ENCODE data around the gene PTGER2.

DNA sequence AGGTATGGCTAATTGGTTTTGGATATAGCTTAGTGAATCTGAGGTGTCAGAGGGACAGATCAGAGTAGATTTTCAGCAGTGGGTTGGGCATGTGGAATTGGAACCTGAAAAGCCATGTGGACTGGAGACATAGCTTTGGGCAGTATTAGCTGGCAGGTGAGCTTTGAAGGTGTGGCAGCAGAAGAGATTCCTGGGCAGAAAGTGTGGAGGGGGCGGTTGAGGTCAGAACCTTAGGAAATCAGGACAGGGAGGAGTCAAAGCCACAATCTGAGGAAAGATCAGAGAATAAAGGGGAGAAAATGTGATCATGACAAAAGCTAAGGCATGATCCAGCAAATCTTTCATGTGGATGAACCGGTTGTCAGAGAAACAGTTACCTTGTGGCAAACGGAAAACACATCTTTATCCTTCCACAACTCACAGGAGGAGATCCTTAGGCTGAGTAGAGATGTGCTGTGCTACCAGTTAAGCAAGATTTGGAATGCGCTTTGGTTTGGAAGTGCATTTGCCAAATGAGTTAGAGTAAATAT lies 56.4 kb downstream of the PTGER2 start:
- no peak for TF ChIP-seq POLR2AphosphoS5 (IDR thresholded peaks at IDR 0.05)
- TF ChIP-seq, protein P1, sequence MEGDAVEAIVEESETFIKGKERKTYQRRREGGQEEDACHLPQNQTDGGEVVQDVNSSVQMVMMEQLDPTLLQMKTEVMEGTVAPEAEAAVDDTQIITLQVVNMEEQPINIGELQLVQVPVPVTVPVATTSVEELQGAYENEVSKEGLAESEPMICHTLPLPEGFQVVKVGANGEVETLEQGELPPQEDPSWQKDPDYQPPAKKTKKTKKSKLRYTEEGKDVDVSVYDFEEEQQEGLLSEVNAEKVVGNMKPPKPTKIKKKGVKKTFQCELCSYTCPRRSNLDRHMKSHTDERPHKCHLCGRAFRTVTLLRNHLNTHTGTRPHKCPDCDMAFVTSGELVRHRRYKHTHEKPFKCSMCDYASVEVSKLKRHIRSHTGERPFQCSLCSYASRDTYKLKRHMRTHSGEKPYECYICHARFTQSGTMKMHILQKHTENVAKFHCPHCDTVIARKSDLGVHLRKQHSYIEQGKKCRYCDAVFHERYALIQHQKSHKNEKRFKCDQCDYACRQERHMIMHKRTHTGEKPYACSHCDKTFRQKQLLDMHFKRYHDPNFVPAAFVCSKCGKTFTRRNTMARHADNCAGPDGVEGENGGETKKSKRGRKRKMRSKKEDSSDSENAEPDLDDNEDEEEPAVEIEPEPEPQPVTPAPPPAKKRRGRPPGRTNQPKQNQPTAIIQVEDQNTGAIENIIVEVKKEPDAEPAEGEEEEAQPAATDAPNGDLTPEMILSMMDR (IDR thresholded peaks at IDR 0.05): no peak
